Measurements from ENCODE around the gene ZCCHC7.
"Not testable (repeated sequence)": the region's sequence is repeated elsewhere in the genome, so short reads cannot be mapped to it uniquely, and the experiment has no call there.

The ZCCHC7 gene

GRCh38 chr9:37179576-37179975 is 59.2 kb downstream of the ZCCHC7 start:
- DNase-seq = no peak

- DNase-seq = no peak
These were observed 59.8 kb downstream of the ZCCHC7 start for GRCh38 chr9:37180138-37180537.

- no peak for DNase-seq
These were observed 62.3 kb downstream of the ZCCHC7 start for GRCh38 chr9:37182718-37183117.

- no peak for DNase-seq
These were observed 64.8 kb downstream of the ZCCHC7 start for GRCh38 chr9:37184905-37185867.

GRCh38 chr9:37187292-37187691 is 66.9 kb downstream of the ZCCHC7 start:
- peak; percentile 39 for DNase-seq

- no peak for DNase-seq
These were observed 67.5 kb downstream of the ZCCHC7 start for GRCh38 chr9:37187713-37188439.

- not testable (repeated sequence) for DNase-seq
These were observed 70.4 kb downstream of the ZCCHC7 start for GRCh38 chr9:37190739-37191138.

- no peak for DNase-seq
These were observed 71.2 kb downstream of the ZCCHC7 start for GRCh38 chr9:37191403-37192089.

GRCh38 chr9:37192803-37193202 is 72.4 kb downstream of the ZCCHC7 start:
- no peak for DNase-seq

GRCh38 chr9:37197158-37198038 is 77.0 kb downstream of the ZCCHC7 start:
- DNase-seq = peak; percentile 60

GRCh38 chr9:37198039-37198729 is 77.8 kb downstream of the ZCCHC7 start:
- no peak for DNase-seq

- DNase-seq = no peak
These were observed 78.5 kb downstream of the ZCCHC7 start for GRCh38 chr9:37198831-37199230.

GRCh38 chr9:37200433-37201005 is 80.1 kb downstream of the ZCCHC7 start:
- no peak for DNase-seq

GRCh38 chr9:37201581-37201980 is 81.2 kb downstream of the ZCCHC7 start:
- DNase-seq = no peak

GRCh38 chr9:37202091-37202490 is 81.7 kb downstream of the ZCCHC7 start:
- no peak for DNase-seq

- DNase-seq = not testable (repeated sequence)
These were observed 83.1 kb downstream of the ZCCHC7 start for GRCh38 chr9:37203456-37203855.

GRCh38 chr9:37206121-37206620 is 85.8 kb downstream of the ZCCHC7 start:
- no peak for DNase-seq

- DNase-seq = no peak
These were observed 89.3 kb downstream of the ZCCHC7 start for GRCh38 chr9:37209431-37210386.

GRCh38 chr9:37210737-37211523 is 90.6 kb downstream of the ZCCHC7 start:
- DNase-seq = no peak
